Aorta (tissue), 5 donors: Measurements from ENCODE around the gene CST7. TPM values are rescaled to one million over a fixed set of nuclear protein-coding genes. Genes with fewer than 3 reads are reported as not detected.

Source experiments
- ATAC-seq: fragments of 200-7000 bp; cut with Tn5 transposase; one replicate; pipeline ENCODE4 v1.9.1; 2022; ENCODE audit warnings: moderate library complexity; ENCODE audit not compliant: low FRiP score
- DNase-seq, 2 donors: peaks; one replicate each; pipeline ENCODE4 v3.0.0-alpha.2; 2020
- H3K27ac ChIP-seq, 2 donors: one replicate each; pipeline ENCODE4 v1.5.1; 2013; ENCODE audit warnings: low read length in 2 of 2, mild to moderate bottlenecking in 2 of 2, moderate library complexity in 2 of 2, control low read depth in 1 of 2, inconsistent platforms in 1 of 2, low read depth in 1 of 2
- H3K27me3 ChIP-seq, 2 donors: one replicate each; pipeline ENCODE4 v1.6.1; 2013; ENCODE audit warnings: control low read depth in 1 of 2, low read length in 1 of 2, mild to moderate bottlenecking in 1 of 2, moderate library complexity in 1 of 2; ENCODE audit not compliant: insufficient read depth in 2 of 2, control insufficient read depth in 1 of 2
- H3K36me3 ChIP-seq, 2 donors: one replicate each; pipeline ENCODE4 v1.6.1; 2013; ENCODE audit warnings: control low read depth in 1 of 2, low read length in 1 of 2, mild to moderate bottlenecking in 1 of 2; ENCODE audit not compliant: insufficient read depth in 2 of 2, control insufficient read depth in 1 of 2
- H3K4me1 ChIP-seq, 2 donors: one replicate each; pipeline ENCODE4 v1.6.1; 2013; ENCODE audit warnings: low read length in 2 of 2, control low read depth in 1 of 2, mild to moderate bottlenecking in 1 of 2, moderate library complexity in 1 of 2; ENCODE audit not compliant: insufficient read depth in 2 of 2, control insufficient read depth in 1 of 2
- H3K4me3 ChIP-seq, 2 donors: one replicate each; pipeline ENCODE4 v1.5.1; 2013; ENCODE audit warnings: low read length in 2 of 2, control low read depth in 1 of 2, mild to moderate bottlenecking in 1 of 2
- H3K9me3 ChIP-seq: one replicate; pipeline ENCODE4 v1.6.1; 2013; ENCODE audit warnings: mild to moderate bottlenecking, low read length; ENCODE audit not compliant: control insufficient read depth
- WGBS, 2 donors: extraction: QIAGEN DNeasy Blood & Tissue Kit; methylation state at CpG; one replicate each; pipeline ENCODE4 v1.1.7; 2013; 5-methylcytosine and 5-hydroxymethylcytosine counted together
- intact Hi-C, 2 donors: fragments of 100-400 bp; cut with DNase I; formaldehyde crosslinking; loops; one replicate each; pipeline versions ENCODE4 v1.14.2 to v1.15.0; 2022
- polyA plus RNA-seq, 2 donors: library from polyadenylated mRNA; stranded (reverse); fragments of 200-250 nt; gene quantifications; one replicate each; pipeline ENCODE4 v1.2.3, GENCODE V29; 2013
- total RNA-seq, 2 donors: library from RNA; stranded (reverse); fragmentation: NEBNext Ultra II Directional; extraction: Animal tissue kit (Norgen Biotek cat#: 25700); gene quantifications; one replicate each; pipeline ENCODE4 v1.2.1, GENCODE V29; 2021
- donor health status: healthy with polysubstance abuse.
- donor health status: Bipolar disorder and iron deficiency.
- donor health status: DM: no; HTN: no; CAD: no.
- donor health status: DM: no; HTN: no; CAD: no.
- donor health status: DM: yes; HTN: yes; CAD: no.

The CST7 gene
- total and polyA plus RNA-seq, 4 donors = 1.0 to 4.6 (median 3.5) TPM

GRCh38 chr20:24981790-24982189 lies 32.7 kb downstream of the CST7 start:
- Histone ChIP-seq H3K4me3 (no peak overlapping the region), H3K4me1 (no peaks in the 10 kb centered on the region), H3K27ac (no peak overlapping the region), H3K9me3 (no peaks in the 10 kb centered on the region), H3K36me3 (no peaks in the 10 kb centered on the region), H3K27me3 (no peaks in the 10 kb centered on the region)
- WGBS, 2 donors = 79 to 85% methylated on average over 3 of the region's 3 CpGs
- intact Hi-C loops = no loop called here
- peak in 1 of 2 donors; percentile 89 for DNase-seq
- ATAC-seq = no peak

GRCh38 chr20:24983896-24984295 lies 34.8 kb downstream of the CST7 start:
- Histone ChIP-seq H3K4me3 (no peak overlapping the region), H3K27me3 (no peaks in the 10 kb centered on the region), H3K4me1 (no peaks in the 10 kb centered on the region), H3K36me3 (no peaks in the 10 kb centered on the region), H3K9me3 (no peaks in the 10 kb centered on the region), H3K27ac (no peak overlapping the region)
- WGBS, 2 donors = 88% methylated on average over 8 of the region's 8 CpGs
- intact Hi-C loops = no loop called here
- ATAC-seq (no peak), DNase-seq (no peak)

DNA sequence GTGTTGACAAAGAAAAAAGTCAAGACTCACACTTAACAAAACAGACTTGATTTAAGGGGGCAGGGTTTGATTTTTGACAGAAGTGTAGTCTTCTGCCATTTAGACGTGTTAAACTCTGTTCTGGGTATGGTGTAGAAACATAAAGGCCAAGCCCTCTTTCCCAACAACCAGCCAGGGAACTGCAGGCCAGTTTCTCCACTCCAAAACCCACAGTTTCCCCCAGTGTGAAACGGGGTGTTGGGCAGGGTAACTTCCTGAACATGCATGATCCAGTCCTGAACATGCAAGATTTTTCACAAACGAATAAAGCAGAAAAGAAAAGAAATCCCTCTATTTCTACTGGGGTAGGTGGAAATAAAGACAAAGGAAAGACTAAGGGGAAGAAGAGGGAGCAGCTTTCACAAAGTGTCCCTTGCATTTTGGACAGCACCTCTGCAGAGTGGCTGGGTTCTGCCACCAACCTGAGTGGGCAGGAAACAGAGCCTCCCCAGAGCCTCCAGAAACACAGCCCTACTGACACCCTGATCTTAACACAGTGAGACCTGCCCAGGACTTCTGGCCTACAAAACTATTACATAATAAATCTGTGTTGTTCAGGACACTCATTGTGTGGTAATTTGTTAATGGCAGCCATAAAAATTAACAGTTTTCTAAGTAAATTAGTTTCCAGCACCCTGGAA lies 36.0 kb downstream of the CST7 start:
- Histone ChIP-seq H3K36me3 (no peaks in the 10 kb centered on the region), H3K27ac (no peak overlapping the region), H3K27me3 (no peaks in the 10 kb centered on the region), H3K9me3 (no peaks in the 10 kb centered on the region), H3K4me1 (no peaks in the 10 kb centered on the region), H3K4me3 (no peak overlapping the region)
- ATAC-seq (no peak), DNase-seq (no peak)
- 67 to 79% methylated on average over 3 of the region's 3 CpGs for WGBS, 2 donors
- intact Hi-C loops = no loop called here

- no peaks in the 10 kb centered on the region for H3K4me1 ChIP-seq
- H3K36me3 ChIP-seq = no peaks in the 10 kb centered on the region
- WGBS, 2 donors = 70 to 74% methylated on average over 6 of the region's 6 CpGs
- intact Hi-C loops = no loop called here
- DNase-seq (no peak), ATAC-seq (no peak)
- H3K4me3 ChIP-seq = no peak overlapping the region
- no peaks in the 10 kb centered on the region for H3K27me3 ChIP-seq
- H3K27ac ChIP-seq = no peak overlapping the region
- no peaks in the 10 kb centered on the region for H3K9me3 ChIP-seq
These were observed 36.7 kb downstream of the CST7 start for GRCh38 chr20:24985802-24986201.

DNA sequence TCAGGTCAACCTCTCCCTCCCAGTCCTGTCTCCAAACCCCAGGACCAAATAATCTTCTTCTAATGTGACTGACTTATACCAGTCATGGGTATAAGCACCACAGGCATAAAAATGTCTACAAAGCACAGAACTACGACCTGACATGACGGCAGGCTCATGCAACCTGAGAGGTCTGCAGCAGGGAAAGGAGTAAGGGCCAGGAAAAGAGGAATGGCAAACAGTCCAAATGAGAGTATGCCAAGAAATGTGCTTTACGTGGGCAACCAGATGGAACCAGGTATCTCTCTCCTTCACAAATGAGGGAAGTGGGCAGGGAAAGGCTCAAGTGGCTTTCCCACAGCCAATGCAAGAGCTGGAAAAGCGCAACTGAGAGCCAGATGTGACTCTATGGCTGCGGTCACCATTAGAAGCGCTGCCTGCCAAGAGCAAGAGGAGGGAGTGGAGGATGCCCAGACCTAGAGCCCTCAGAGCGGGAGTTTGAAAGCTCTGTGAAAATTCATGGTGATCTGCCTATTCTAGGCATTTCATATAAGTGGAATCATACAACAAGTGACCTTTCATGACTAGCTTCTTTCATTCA lies 37.5 kb downstream of the CST7 start:
- intact Hi-C loops = no loop called here
- Histone ChIP-seq H3K27ac (no peak overlapping the region), H3K27me3 (no peaks in the 10 kb centered on the region), H3K36me3 (no peaks in the 10 kb centered on the region), H3K4me1 (no peaks in the 10 kb centered on the region), H3K4me3 (no peak overlapping the region), H3K9me3 (no peaks in the 10 kb centered on the region)
- WGBS, 2 donors = 91 to 95% methylated on average over 7 of the region's 7 CpGs
- DNase-seq (no peak), ATAC-seq (no peak)

GRCh38 chr20:24987244-24987643 lies 38.2 kb downstream of the CST7 start:
- Histone ChIP-seq H3K4me1 (no peaks in the 10 kb centered on the region), H3K27ac (no peak overlapping the region), H3K27me3 (no peaks in the 10 kb centered on the region), H3K4me3 (no peak overlapping the region), H3K9me3 (no peaks in the 10 kb centered on the region), H3K36me3 (no peaks in the 10 kb centered on the region)
- no peak for DNase-seq
- 90% methylated on average over 2 of the region's 2 CpGs for WGBS, 2 donors
- no peak for ATAC-seq
- intact Hi-C loops = no loop called here

- ATAC-seq = no peak
These were observed 39.1 kb downstream of the CST7 start for GRCh38 chr20:24987873-24988835.

GRCh38 chr20:24989162-24989561 lies 40.1 kb downstream of the CST7 start:
- H3K27ac ChIP-seq = no peak overlapping the region
- H3K4me1 ChIP-seq = no peaks in the 10 kb centered on the region
- intact Hi-C loops = no loop called here
- no peaks in the 10 kb centered on the region for H3K27me3 ChIP-seq
- 89 to 92% methylated on average over 3 of the region's 3 CpGs for WGBS, 2 donors
- no peaks in the 10 kb centered on the region for H3K9me3 ChIP-seq
- H3K4me3 ChIP-seq = no peak overlapping the region
- DNase-seq (no peak), ATAC-seq (no peak)
- no peaks in the 10 kb centered on the region for H3K36me3 ChIP-seq

More at GRCh38 chr20:24987873-24988835, 39.1 kb downstream of the CST7 start:
- WGBS, 2 donors = 91 to 92% methylated on average over 7 of the region's 7 CpGs
- DNase-seq = no peak
- Histone ChIP-seq H3K4me1 (no peaks in the 10 kb centered on the region), H3K27ac (no peak overlapping the region), H3K36me3 (no peaks in the 10 kb centered on the region), H3K4me3 (no peak overlapping the region), H3K27me3 (no peaks in the 10 kb centered on the region), H3K9me3 (no peaks in the 10 kb centered on the region)
- intact Hi-C loops = no loop called here
